K562 (cell line): Measurements from ENCODE around the gene MYO1B. TPM values are rescaled to one million over a fixed set of nuclear protein-coding genes. Genes with fewer than 3 reads are reported as not detected.

Source experiments
- ATAC-seq: fragments of 200-7000 bp; cut with Tn5 transposase; 3 replicates; pipeline ENCODE4 v1.9.1; 2020; ENCODE audit warnings: moderate library complexity
- BruUV-seq: library from RNA; stranded (reverse); fragments of 400-500 nt; replicated peaks from 2 replicates; lab custom pipeline; 2021; lab: Mats Ljungman, UMichigan
- CTCF ChIA-PET: fragments of 300-600 bp; formaldehyde crosslinking; extraction: SDS; loops from one replicate; lab custom pipeline; 2021; ENCODE audit warnings: low intra/inter-chr PET ratio; lab: Yijun Ruan, JAX
- POLR2A ChIA-PET: fragments of 300-600, 350-650 bp; sonication (Branson Sonifier 250); formaldehyde crosslinking; extraction: SDS; loops from one replicate; lab custom pipeline; 2021; ENCODE audit warnings: antibody characterized with exemption, inconsistent platforms; lab: Yijun Ruan, JAX
- DNase-seq, 4 experiments: peaks; one replicate each; pipeline versions ENCODE4 v3.0.0 to v3.0.0-alpha.2; 2011 to 2018; ENCODE audit warnings: low spot score in 3 of 4, mixed read lengths in 3 of 4; ENCODE audit errors: extremely low read depth in 1 of 4
- FAIRE-seq: peaks from 2 replicates; lab custom pipeline; 2011; peaks lifted over from hg19 to GRCh38; lab: Jason Lieb, UNC
- H2AFZ ChIP-seq: 2 replicates; pipeline ENCODE4 v1.6.0; 2011; ENCODE audit warnings: low read depth, low read length, control low read depth, inconsistent platforms
- H3K27ac ChIP-seq: fragments of 200-600 bp; 3 replicates; pipeline ENCODE4 v1.8.0; 2011; ENCODE audit warnings: low read depth, mild to moderate bottlenecking, control low read depth, inconsistent platforms, low read length, moderate library complexity, mixed read lengths; ENCODE audit errors: extremely low read depth
- H3K27me3 ChIP-seq, 2 experiments: fragments of 300-600 bp in 1 of 2; 2 replicates in 1 of 2; 3 replicates in 1 of 2; pipeline versions ENCODE4 v1.6.0 to v1.8.0; 2011; ENCODE audit warnings: inconsistent platforms in 2 of 2, low read length in 2 of 2, mild to moderate bottlenecking in 1 of 2, mixed read lengths in 1 of 2, moderate library complexity in 1 of 2; ENCODE audit not compliant: control insufficient read depth in 2 of 2, insufficient read depth in 2 of 2
- H3K36me3 ChIP-seq: fragments of 300-600 bp; 3 replicates; pipeline ENCODE4 v1.8.0; 2011; ENCODE audit warnings: mild to moderate bottlenecking, low read length, inconsistent platforms; ENCODE audit not compliant: control insufficient read depth, insufficient read depth
- H3K4me1 ChIP-seq, 2 experiments: fragments of 200-600 bp in 1 of 2; replicated peaks in 1 of 2; 2 replicates in 1 of 2; 3 replicates in 1 of 2; pipeline versions ENCODE4 v1.5.1 to v1.8.0; 2011; ENCODE audit warnings: inconsistent platforms in 2 of 2, low read length in 2 of 2, mild to moderate bottlenecking in 1 of 2, mixed read lengths in 1 of 2, moderate library complexity in 1 of 2; ENCODE audit not compliant: control insufficient read depth in 2 of 2, insufficient read depth in 2 of 2
- H3K4me2 ChIP-seq: 2 replicates; pipeline ENCODE4 v1.6.1; 2011; ENCODE audit warnings: low read length, control low read depth, inconsistent platforms, mixed read lengths; ENCODE audit not compliant: insufficient read depth
- H3K4me3 ChIP-seq: fragments of 200-600 bp; sonication (generic), shearing (Covaris generic); 2 replicates; pipeline ENCODE4 v1.5.1; 2016; ENCODE audit warnings: control low read depth, inconsistent platforms
- H3K79me2 ChIP-seq: fragments of 200-600 bp; 3 replicates; pipeline ENCODE4 v1.8.0; 2011; ENCODE audit warnings: low read length, inconsistent platforms; ENCODE audit not compliant: control insufficient read depth, insufficient read depth
- H3K9ac ChIP-seq, 2 experiments: 2 replicates each; pipeline versions ENCODE4 v1.6.0 to v1.6.1; 2011; ENCODE audit warnings: low read depth in 2 of 2, low read length in 2 of 2, control low read depth in 1 of 2, inconsistent platforms in 1 of 2, mild to moderate bottlenecking in 1 of 2, mixed read lengths in 1 of 2; ENCODE audit not compliant: insufficient read depth in 1 of 2
- H3K9me1 ChIP-seq: one replicate; pipeline ENCODE4 v1.6.0; 2011; ENCODE audit warnings: inconsistent platforms, mild to moderate bottlenecking, low read length, moderate library complexity; ENCODE audit not compliant: control insufficient read depth, insufficient read depth
- H3K9me3 ChIP-seq: replicated peaks from 2 replicates; pipeline ENCODE4 v1.5.1; 2011; ENCODE audit warnings: low read depth, low read length, inconsistent platforms; ENCODE audit not compliant: control insufficient read depth, insufficient read depth
- H4K20me1 ChIP-seq: replicated peaks from 2 replicates; pipeline ENCODE4 v1.6.1; 2011; ENCODE audit warnings: low read length, inconsistent platforms, mixed read lengths; ENCODE audit not compliant: control insufficient read depth, insufficient read depth
- FIP1L1 ChIP-seq: fragments of 200-400 bp; formaldehyde crosslinking; IDR thresholded peaks from 2 replicates; pipeline ENCODE4 v1.6.1; 2018; ENCODE audit warnings: mild to moderate bottlenecking, low read depth, low read length; ENCODE audit not compliant: poor library complexity, severe bottlenecking
- FOXA1 ChIP-seq: fragments of 450-650 bp; IDR thresholded peaks from 2 replicates; pipeline ENCODE4 v1.6.1; 2016; ENCODE audit warnings: mild to moderate bottlenecking, borderline replicate concordance
- POLR2A ChIP-seq: fragments of 450-650 bp; conservative IDR thresholded peaks from 2 replicates; pipeline ENCODE4 v1.6.1; 2016
- RUNX1 ChIP-seq: sonication (generic); IDR thresholded peaks from 2 replicates; pipeline ENCODE4 v1.6.1; 2016; ENCODE audit warnings: antibody characterized with exemption, low read depth
- SREBF2 ChIP-seq: sonication (generic); formaldehyde crosslinking; IDR thresholded peaks from 2 replicates; pipeline ENCODE4 v1.4.0; 2020; ENCODE audit warnings: mild to moderate bottlenecking, missing genetic modification reagents
- TCF7L2 ChIP-seq: fragments of 150-350 bp; IDR thresholded peaks from 2 replicates; pipeline ENCODE4 v1.6.1; 2016; ENCODE audit warnings: low read depth, mild to moderate bottlenecking, low read length, moderate library complexity
- THRAP3 ChIP-seq: fragments of 450-650 bp; IDR thresholded peaks from 2 replicates; pipeline ENCODE4 v1.6.1; 2016; ENCODE audit warnings: mild to moderate bottlenecking, inconsistent platforms, borderline replicate concordance
- XRCC4 ChIP-seq: IDR thresholded peaks from one replicate; pipeline ENCODE4 v1.6.1; 2011; ENCODE audit not compliant: insufficient read depth, insufficient read length; ENCODE audit errors: extremely low read depth
- WGBS: fragments of 100-300 bp; shearing (Covaris generic); methylation state at CpG from one replicate; pipeline ENCODE4 v1.1.6; 2016; ENCODE audit warnings: low coverage, mixed read lengths; ENCODE audit not compliant: insufficient coverage; ENCODE audit errors: missing lambda C conversion rate; 5-methylcytosine and 5-hydroxymethylcytosine counted together
- in situ Hi-C: fragments of 300-500 bp; cut with MboI; formaldehyde crosslinking; loops from 4 replicates; pipeline ENCODE4 v1.15.0; 2018; ENCODE audit warnings: inconsistent platforms, mixed read lengths
- intact Hi-C: fragments of 100-400 bp; cut with micrococcal nuclease; formaldehyde crosslinking; loops from 2 replicates; pipeline ENCODE4 v1.14.2; 2022
- polyA plus RNA-seq, 8 experiments: library from polyadenylated mRNA; depleted of rRNA in 4 of 8; stranded (reverse) in 5 of 8; unstranded in 3 of 8; fragments of >200 nt; fragmentation: Nextera tagmentation in 2 of 8; fragmentation: Illumina TruSeq in 1 of 8; extraction: Ambion mirVana in 2 of 8; extraction: Trizol in 1 of 8; gene quantifications; 2 replicates each; pipeline versions ENCODE4 v1.2.1 to v1.2.3, GENCODE V29; 2011 to 2014; ENCODE audit warnings: inconsistent platforms in 1 of 8, missing spikeins in 1 of 8
- total RNA-seq, 7 experiments: library from RNA; depleted of rRNA in 6 of 7; stranded (reverse); fragments of >200 nt in 6 of 7; fragmentation: Illumina TruSeq in 2 of 7; extraction: Trizol in 2 of 7; gene quantifications; 2 replicates each; pipeline versions ENCODE4 v1.2.1 to v1.2.3, GENCODE V29; 2011 to 2021; ENCODE audit warnings: low replicate concordance in 1 of 7
- TF ChIP-seq, protein P1 (sequence below): sonication (generic); formaldehyde crosslinking; IDR thresholded peaks from 2 replicates; pipeline ENCODE4 v1.8.0; 2022; ENCODE audit warnings: missing genetic modification reagents, mild to moderate bottlenecking, borderline replicate concordance
- TF ChIP-seq, protein P2 (sequence below): sonication (generic); formaldehyde crosslinking; IDR thresholded peaks from 2 replicates; pipeline ENCODE4 v1.8.0; 2022; ENCODE audit warnings: mild to moderate bottlenecking, missing genetic modification reagents
- TF ChIP-seq, protein P3 (sequence below), 2 experiments: fragments of 450-650 bp; IDR thresholded peaks; 2 replicates each; pipeline ENCODE4 v1.6.1; 2016
- TF ChIP-seq, protein P4 (sequence below): sonication (generic); formaldehyde crosslinking; IDR thresholded peaks from 2 replicates; pipeline ENCODE4 v1.8.0; 2022; ENCODE audit warnings: mild to moderate bottlenecking, missing genetic modification reagents, borderline replicate concordance

Gene MYO1B
- total and polyA plus RNA-seq, 9 of the 15 experiments (the other 6 are each of a cell fraction or from before 2014, with no cell fraction given), result 0.04 to 0.33 (median 0.20) TPM; not detected in 5

DNA sequence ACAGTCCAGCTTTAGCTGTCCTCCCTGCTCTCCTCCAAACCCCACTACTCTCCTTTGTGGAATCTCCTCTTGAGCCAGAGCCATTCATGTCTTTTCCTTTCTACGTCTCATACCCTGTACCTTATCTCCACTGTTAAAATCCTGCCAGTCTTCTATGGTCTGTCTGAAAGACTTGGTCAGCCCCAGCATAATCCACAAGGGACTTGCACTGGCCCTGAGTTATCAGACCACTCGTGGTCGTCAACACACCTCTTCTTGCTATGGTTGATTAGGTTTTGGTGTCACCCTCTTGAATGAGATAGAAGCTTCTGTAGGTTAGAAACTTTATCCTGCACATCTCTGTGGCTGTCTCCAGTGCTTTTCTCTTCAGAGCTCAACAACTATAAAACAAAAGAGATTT lies 56.8 kb downstream of the MYO1B start:
- Histone ChIP-seq H3K27ac (no peak overlapping the region), H3K27me3 (no peaks in the 10 kb centered on the region), H3K36me3 (no peaks in the 10 kb centered on the region), H3K4me2 (no peak overlapping the region), H3K79me2 (no peaks in the 10 kb centered on the region), H3K9ac (no peak overlapping the region), H3K4me1 (no peaks in the 10 kb centered on the region), H3K9me3 (no peaks in the 10 kb centered on the region), H3K9me1 (no peaks in the 10 kb centered on the region), H4K20me1 (no peaks in the 10 kb centered on the region), H2AFZ (no peak overlapping the region), H3K4me3 (no peak overlapping the region)
- FAIRE-seq (no peak), DNase-seq (no peak), ATAC-seq (no peak)
- intact Hi-C loops, result no loop called here
- POLR2A ChIA-PET, result no interaction called here
- CTCF ChIA-PET, result no interaction called here
- no TSS peak for BruUV-seq
- TF ChIP-seq XRCC4 (no peak), FOXA1 (no peak), POLR2A (no peak), THRAP3 (no peak), SREBF2 (CRISPR knock-in tag) (no peak), TCF7L2 (no peak), FIP1L1 (no peak), RUNX1 (no peak)
- TF ChIP-seq, protein P1, sequence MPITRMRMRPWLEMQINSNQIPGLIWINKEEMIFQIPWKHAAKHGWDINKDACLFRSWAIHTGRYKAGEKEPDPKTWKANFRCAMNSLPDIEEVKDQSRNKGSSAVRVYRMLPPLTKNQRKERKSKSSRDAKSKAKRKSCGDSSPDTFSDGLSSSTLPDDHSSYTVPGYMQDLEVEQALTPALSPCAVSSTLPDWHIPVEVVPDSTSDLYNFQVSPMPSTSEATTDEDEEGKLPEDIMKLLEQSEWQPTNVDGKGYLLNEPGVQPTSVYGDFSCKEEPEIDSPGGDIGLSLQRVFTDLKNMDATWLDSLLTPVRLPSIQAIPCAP (CRISPR knock-in tag), result no peak
- TF ChIP-seq, protein P2, sequence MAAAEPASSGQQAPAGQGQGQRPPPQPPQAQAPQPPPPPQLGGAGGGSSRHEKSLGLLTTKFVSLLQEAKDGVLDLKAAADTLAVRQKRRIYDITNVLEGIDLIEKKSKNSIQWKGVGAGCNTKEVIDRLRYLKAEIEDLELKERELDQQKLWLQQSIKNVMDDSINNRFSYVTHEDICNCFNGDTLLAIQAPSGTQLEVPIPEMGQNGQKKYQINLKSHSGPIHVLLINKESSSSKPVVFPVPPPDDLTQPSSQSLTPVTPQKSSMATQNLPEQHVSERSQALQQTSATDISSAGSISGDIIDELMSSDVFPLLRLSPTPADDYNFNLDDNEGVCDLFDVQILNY (CRISPR knock-in tag), result no peak
- TF ChIP-seq, protein P3, sequence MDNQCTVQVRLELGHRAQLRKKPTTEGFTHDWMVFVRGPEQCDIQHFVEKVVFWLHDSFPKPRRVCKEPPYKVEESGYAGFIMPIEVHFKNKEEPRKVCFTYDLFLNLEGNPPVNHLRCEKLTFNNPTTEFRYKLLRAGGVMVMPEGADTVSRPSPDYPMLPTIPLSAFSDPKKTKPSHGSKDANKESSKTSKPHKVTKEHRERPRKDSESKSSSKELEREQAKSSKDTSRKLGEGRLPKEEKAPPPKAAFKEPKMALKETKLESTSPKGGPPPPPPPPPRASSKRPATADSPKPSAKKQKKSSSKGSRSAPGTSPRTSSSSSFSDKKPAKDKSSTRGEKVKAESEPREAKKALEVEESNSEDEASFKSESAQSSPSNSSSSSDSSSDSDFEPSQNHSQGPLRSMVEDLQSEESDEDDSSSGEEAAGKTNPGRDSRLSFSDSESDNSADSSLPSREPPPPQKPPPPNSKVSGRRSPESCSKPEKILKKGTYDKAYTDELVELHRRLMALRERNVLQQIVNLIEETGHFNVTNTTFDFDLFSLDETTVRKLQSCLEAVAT (IDR thresholded peaks at IDR 0.05), result no peak
- TF ChIP-seq, protein P4, sequence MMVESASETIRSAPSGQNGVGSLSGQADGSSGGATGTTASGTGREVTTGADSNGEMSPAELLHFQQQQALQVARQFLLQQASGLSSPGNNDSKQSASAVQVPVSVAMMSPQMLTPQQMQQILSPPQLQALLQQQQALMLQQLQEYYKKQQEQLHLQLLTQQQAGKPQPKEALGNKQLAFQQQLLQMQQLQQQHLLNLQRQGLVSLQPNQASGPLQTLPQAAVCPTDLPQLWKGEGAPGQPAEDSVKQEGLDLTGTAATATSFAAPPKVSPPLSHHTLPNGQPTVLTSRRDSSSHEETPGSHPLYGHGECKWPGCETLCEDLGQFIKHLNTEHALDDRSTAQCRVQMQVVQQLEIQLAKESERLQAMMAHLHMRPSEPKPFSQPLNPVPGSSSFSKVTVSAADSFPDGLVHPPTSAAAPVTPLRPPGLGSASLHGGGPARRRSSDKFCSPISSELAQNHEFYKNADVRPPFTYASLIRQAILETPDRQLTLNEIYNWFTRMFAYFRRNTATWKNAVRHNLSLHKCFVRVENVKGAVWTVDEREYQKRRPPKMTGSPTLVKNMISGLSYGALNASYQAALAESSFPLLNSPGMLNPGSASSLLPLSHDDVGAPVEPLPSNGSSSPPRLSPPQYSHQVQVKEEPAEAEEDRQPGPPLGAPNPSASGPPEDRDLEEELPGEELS (CRISPR knock-in tag), result no peak
- WGBS, result 0% methylated on average over 2 of the region's 3 CpGs
- in situ Hi-C loops, result no loop called here
